Activated T-helper 2 cell treated with anti-CD3 and anti-CD28 coated beads, Interferon-gamma antibody, Interleukin-2, Interleukin-4, amounts not matched to agents 10 μg/mL and 5 μg/mL and 100 μg/mL, durations not matched to agents 14 hours and 24 hours and 36 hours (primary cell): ENCODE results near the gene WDFY1. TPM values are rescaled to one million over a fixed set of nuclear protein-coding genes. Genes with fewer than 3 reads are reported as not detected.
"Not testable (repeated sequence)": the region's sequence is repeated elsewhere in the genome, so short reads cannot be mapped to it uniquely, and the experiment has no call there.

ENCODE experiments used
- DNase-seq: peaks from one replicate; pipeline ENCODE4 v3.0.0; 2021; ENCODE audit warnings: low spot score
- H3K27ac Mint-ChIP-seq: one replicate; pipeline ENCODE4 v1.8.0; 2021; ENCODE audit warnings: mixed read lengths
- H3K27me3 Mint-ChIP-seq: one replicate; pipeline ENCODE4 v1.8.0; 2021; ENCODE audit warnings: low read depth, mixed read lengths
- H3K36me3 Mint-ChIP-seq: one replicate; pipeline ENCODE4 v1.8.0; 2021; ENCODE audit warnings: low read depth, mixed read lengths
- H3K4me1 Mint-ChIP-seq: one replicate; pipeline ENCODE4 v1.8.0; 2021; ENCODE audit warnings: low read depth, mixed read lengths
- H3K4me3 Mint-ChIP-seq: one replicate; pipeline ENCODE4 v1.8.0; 2021; ENCODE audit warnings: low read depth, mild to moderate bottlenecking, moderate library complexity, mixed read lengths
- H3K9me3 Mint-ChIP-seq: one replicate; pipeline ENCODE4 v1.8.0; 2021; ENCODE audit warnings: mixed read lengths
- intact Hi-C: fragments of 100-400 bp; cut with micrococcal nuclease; formaldehyde crosslinking; loops from one replicate; pipeline ENCODE4 v1.15.1; 2023
- total RNA-seq: library from RNA; stranded (reverse); gene quantifications from 2 replicates; pipeline ENCODE4 v1.2.3, GENCODE V29; 2022

Gene WDFY1
- total RNA-seq, 1 donor from 2014 or later: 22.2 TPM

DNA sequence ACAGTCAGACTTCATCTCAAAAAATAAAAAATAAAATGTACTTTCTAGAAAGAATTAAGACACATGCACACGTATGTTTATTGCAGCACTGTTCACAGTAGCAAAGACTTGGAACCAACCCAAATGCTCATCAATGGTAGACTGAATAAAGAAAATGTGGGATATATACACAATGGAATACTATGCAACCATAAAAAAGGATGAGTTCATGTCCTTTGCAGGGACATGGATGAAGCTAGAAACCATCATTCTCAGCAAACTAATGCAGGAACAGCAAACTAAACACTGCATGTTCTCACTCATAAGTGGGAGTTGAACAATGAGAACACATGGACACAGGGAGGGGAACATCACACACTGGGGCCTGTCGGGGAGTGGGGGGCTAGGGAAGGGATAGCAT is 72.4 kb downstream of the WDFY1 start:
- H3K4me1 Mint-ChIP-seq, H3K27me3 Mint-ChIP-seq, intact Hi-C loops, H3K27ac Mint-ChIP-seq, H3K4me3 Mint-ChIP-seq, DNase-seq, H3K9me3 Mint-ChIP-seq: not testable (repeated sequence)
- H3K36me3 Mint-ChIP-seq: peaks cover 37% of the 10 kb centered on the region

DNA sequence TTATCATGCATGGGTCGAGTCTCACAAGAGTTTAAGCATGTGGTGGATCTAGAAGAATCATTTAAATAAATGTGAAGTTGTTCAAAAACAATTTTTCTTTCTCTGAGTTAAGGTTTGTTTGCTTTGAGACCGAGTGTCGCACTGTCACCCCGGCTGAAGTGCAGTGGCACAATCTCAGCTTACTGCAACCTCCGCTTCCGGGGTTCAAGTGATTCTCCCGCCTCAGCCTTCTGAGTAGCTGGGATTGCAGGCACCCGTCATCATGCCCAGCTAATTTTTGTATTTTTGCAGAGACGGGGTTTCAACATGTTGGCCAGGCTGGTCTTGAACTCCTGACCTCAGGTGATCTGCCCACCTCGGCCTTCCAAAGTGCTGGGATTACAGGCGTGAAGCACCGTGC is 73.5 kb downstream of the WDFY1 start:
- H3K27me3 Mint-ChIP-seq, H3K9me3 Mint-ChIP-seq, H3K27ac Mint-ChIP-seq, H3K4me3 Mint-ChIP-seq, intact Hi-C loops, DNase-seq, H3K4me1 Mint-ChIP-seq: not testable (repeated sequence)
- H3K36me3 Mint-ChIP-seq: peaks cover 29% of the 10 kb centered on the region

DNA sequence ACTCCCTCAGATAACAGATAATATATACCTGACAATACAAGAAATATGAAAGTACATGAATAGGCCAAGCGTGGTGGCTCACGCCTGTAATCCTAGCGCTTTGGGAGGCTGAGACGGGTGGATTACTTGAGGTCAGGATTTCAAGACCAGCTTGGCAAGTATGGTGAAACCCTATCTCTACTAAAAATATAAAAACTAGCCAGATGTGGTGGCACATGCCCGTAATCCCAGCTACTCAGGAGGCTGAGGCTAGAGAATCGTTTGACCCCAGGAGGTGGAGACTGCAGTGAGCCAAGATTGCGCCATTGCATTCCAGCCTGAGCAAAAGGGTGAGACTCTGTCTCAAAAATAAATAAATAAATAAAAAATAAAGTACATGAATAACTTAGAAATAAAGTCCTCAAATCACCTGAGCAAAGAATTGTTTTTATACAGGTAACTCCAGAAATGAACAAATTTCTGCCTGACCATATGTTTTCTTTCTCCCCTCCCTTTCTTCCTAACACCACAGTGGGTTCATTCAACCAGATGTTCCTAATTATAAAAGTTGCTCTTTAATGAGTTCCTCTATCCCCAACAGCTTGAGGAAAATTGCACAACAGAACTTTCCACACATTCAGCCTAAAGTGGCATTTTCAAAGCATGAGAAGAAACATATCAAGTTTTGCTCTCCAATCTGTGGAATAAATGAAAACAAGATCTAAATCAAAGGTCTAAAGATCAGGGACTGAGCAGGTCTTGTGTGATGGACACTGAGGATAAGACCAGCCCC is 74.1 kb downstream of the WDFY1 start:
- Mint-ChIP-seq H3K4me1 (peaks cover 10% of the 10 kb centered on the region), H3K9me3 (no peaks in the 10 kb centered on the region), H3K27me3 (no peaks in the 10 kb centered on the region), H3K4me3 (no peak overlapping the region), H3K27ac (no peak overlapping the region), H3K36me3 (peaks cover 29% of the 10 kb centered on the region)
- intact Hi-C loops: no loop called here
- no peak for DNase-seq

DNA sequence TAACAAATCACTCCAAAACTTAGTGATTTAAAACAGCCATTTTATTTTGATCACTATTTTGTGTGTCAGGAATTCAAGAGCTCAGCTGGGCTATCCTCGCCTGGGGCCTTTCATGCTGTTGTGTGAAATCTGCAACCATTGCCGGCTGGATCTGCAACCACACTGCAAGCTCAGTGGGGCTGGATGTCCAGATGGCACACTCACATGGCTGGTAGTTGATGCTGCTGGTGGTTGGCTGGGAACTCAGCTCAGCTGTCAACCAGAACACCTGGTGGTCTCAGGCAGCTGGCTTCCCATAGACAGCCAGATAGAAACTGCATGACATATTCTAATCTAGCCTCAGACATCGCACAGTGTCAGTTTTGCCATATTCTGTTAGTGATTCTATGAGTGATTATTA is 77.1 kb downstream of the WDFY1 start:
- Mint-ChIP-seq H3K9me3 (no peaks in the 10 kb centered on the region), H3K4me3 (no peak overlapping the region), H3K27ac (no peak overlapping the region), H3K4me1 (peaks cover 24% of the 10 kb centered on the region), H3K36me3 (peaks cover 20% of the 10 kb centered on the region), H3K27me3 (no peaks in the 10 kb centered on the region)
- no peak for DNase-seq
- intact Hi-C loops: loop anchor here (10.0 kb wide), 1 partner anchor 143 kb away; no protein-coding TSS in a partner anchor

DNA sequence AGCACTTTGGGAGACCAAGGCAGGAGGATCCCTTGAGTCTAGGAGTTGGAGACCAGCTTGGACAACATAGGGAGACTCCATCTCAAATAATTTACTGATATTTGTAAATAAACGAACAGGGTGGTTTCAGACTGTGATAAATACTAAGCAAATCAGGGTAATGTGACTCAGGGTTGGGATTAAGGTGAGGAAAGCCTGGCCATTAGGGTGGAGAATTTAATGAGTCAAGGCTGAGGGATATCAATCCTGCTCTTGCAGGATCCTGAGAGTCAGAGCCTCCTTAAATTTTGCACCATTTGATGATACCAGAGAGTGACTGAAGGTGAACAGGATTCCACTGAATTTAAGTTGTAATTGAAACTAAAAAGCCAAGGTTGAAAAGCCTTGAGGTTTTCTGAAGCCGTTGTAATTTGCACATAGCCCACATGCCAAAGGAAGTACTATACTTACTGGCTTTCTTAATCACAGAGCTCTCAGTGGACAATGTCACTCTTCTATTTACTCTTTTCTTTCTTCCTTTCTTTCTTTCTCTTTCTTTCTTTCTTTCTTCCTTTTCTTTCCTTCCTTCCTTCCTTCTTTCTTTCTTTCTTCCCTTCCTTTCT is 79.1 kb downstream of the WDFY1 start:
- Mint-ChIP-seq H3K4me3 (no peak overlapping the region), H3K27me3 (no peaks in the 10 kb centered on the region), H3K4me1 (peaks cover 26% of the 10 kb centered on the region), H3K9me3 (no peaks in the 10 kb centered on the region), H3K36me3 (peaks cover 12% of the 10 kb centered on the region), H3K27ac (peak overlapping the region; percentile 73)
- DNase-seq: no peak
- intact Hi-C loops: loop anchor here (2.0 to 10.0 kb wide), 2 partner anchors 31 to 141 kb away; no protein-coding TSS in a partner anchor

DNA sequence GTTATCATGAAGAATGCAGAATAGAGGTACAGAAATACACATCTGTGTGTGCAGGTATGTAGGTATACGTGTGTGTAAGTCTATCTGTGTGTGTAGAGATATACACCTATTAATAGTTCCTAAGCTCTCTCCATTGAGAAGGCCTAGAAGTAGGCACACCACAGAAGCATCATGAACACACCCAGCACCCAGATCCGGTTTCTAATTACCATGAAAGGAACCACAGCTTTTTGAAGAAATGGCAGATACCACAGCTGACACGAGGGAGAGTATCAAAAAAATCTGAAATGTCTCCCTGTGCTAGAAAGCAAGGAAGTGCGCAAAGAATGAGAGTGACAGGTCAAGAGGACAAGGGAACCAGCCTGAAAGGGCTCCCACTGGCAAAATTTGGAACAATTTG is 80.0 kb downstream of the WDFY1 start:
- peak; percentile 23 for DNase-seq
- peak overlapping the region; percentile 2 for H3K4me3 Mint-ChIP-seq
- H3K4me1 Mint-ChIP-seq: peaks cover 26% of the 10 kb centered on the region
- peaks cover 8% of the 10 kb centered on the region for H3K36me3 Mint-ChIP-seq
- no peaks in the 10 kb centered on the region for H3K9me3 Mint-ChIP-seq
- intact Hi-C loops: loop anchor here (10.0 kb wide), 1 partner anchor 140 kb away; no protein-coding TSS in a partner anchor
- H3K27ac Mint-ChIP-seq: peak overlapping the region; percentile 66
- no peaks in the 10 kb centered on the region for H3K27me3 Mint-ChIP-seq

DNA sequence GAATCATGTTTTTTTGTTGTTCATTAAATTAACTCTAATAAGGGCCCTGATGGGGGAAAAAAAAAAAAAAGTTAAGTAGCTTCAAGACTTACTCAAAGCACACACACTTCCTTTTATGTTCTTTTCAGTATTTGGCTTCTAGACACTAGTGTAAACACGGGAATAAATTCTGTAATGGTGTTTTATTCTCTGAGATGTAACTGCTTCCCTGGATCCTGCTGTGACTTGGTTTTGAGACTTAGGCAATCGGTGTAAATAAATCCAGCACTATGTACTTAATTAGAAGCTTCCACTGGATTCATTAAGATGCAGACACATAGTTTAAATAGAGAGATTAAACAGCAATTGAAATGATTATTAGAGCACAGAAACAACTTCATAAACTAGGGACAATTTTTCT is 81.6 kb downstream of the WDFY1 start:
- Mint-ChIP-seq H3K4me1 (peaks cover 26% of the 10 kb centered on the region), H3K36me3 (peaks cover 4% of the 10 kb centered on the region), H3K9me3 (no peaks in the 10 kb centered on the region), H3K27me3 (no peaks in the 10 kb centered on the region), H3K4me3 (no peak overlapping the region), H3K27ac (no peak overlapping the region)
- DNase-seq: no peak
- intact Hi-C loops: loop anchor here (10.0 kb wide), 1 partner anchor 139 kb away; no protein-coding TSS in a partner anchor

DNA sequence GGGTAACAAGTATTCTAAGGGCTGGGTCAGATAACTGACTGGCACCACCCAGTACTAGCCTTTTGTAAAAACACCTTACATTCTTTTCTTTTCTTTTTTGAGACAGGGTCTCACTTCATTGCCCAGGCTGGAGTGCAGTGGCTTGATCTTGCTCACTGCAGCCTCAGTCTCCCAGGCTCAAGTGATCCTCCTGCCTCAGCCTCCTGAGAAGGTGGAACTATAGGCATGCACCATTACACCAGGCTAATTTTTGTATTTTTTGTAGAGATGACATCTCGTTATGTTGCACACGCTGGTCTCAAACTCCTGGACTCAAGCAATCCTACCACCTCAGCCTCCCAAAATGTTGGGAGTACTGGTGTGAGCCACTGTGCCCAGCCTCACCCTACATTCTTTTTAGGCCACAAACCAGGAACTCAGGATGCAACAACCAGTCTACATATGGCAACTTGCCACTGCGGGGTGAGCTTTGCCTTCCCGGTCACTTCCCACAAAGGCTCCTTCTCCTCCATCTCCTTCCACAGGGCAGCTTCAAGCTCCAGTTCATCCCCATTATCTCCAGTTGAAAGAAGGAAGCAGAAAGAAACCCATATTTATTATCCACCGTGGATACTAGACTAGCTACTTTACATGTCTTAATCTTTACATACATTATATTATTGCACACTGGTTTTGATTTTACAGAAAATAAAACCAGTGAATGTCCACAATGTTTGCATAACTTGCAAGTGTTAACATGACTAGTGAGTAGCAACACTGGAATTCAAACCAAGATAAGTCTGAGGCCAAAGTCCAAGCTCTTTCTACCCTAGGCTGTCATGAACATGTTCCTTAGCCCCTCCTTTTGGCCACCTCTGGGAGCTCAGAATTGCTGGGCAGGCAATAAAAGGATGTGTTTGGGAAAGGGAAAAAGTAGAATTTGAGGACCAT is 84.1 kb downstream of the WDFY1 start:
- Mint-ChIP-seq H3K36me3 (peaks cover 4% of the 10 kb centered on the region), H3K9me3 (no peaks in the 10 kb centered on the region), H3K27ac (no peak overlapping the region), H3K4me3 (no peak overlapping the region), H3K27me3 (no peaks in the 10 kb centered on the region), H3K4me1 (peaks cover 20% of the 10 kb centered on the region)
- intact Hi-C loops: loop anchor here (10.0 kb wide), 1 partner anchor 136 kb away; no protein-coding TSS in a partner anchor
- DNase-seq: no peak

DNA sequence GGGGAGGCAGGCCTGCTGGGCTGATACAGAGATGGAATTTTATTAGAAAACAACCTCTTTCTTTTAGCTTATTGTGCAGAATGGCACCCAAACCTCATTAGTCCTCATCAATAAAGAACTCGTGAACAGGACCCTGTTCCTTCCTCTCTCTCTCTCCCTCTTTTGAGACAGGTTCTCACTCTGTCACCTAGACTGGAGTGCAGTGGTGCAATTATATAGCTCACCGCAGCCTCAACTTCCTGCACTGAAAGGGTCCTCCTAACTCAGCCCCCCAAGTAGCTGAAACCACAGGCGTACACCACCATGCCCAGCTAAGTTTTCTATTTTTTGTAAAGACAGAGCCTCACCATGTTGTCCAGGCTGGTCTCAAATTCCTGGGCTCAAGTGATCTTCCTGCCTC is 86.1 kb downstream of the WDFY1 start:
- Mint-ChIP-seq H3K27ac (no peak overlapping the region), H3K4me3 (no peak overlapping the region), H3K36me3 (no peaks in the 10 kb centered on the region)

DNA sequence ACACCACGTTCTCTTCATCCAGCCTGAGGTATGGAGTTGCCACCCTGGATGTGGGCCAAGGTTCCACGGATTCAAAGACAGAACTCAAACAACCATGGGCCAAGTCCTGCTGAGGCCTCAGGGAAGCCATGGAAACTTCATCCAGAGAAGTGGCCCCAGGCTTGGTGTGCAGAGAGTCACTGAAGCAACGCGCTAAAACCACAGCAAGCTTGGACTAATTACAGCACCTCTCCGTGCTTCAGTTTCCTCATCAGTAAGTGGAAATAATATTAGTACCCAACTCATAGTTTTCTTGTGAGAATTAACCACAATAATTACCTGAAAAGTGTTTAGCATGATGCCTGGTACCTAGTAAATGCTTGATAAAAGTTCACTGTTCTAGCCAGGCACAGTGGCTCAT is 88.6 kb downstream of the WDFY1 start:
- no peak for DNase-seq
- Mint-ChIP-seq H3K4me3 (no peak overlapping the region), H3K27ac (no peak overlapping the region), H3K36me3 (peaks cover 18% of the 10 kb centered on the region), H3K4me1 (peaks cover 14% of the 10 kb centered on the region), H3K27me3 (no peaks in the 10 kb centered on the region), H3K9me3 (no peaks in the 10 kb centered on the region)
- intact Hi-C loops: no loop called here

More for the DNA sequence above, 86.1 kb downstream of the WDFY1 start:
- no peaks in the 10 kb centered on the region for H3K9me3 Mint-ChIP-seq
- no peaks in the 10 kb centered on the region for H3K27me3 Mint-ChIP-seq
- peaks cover 11% of the 10 kb centered on the region for H3K4me1 Mint-ChIP-seq
- intact Hi-C loops: no loop called here
- DNase-seq: no peak

DNA sequence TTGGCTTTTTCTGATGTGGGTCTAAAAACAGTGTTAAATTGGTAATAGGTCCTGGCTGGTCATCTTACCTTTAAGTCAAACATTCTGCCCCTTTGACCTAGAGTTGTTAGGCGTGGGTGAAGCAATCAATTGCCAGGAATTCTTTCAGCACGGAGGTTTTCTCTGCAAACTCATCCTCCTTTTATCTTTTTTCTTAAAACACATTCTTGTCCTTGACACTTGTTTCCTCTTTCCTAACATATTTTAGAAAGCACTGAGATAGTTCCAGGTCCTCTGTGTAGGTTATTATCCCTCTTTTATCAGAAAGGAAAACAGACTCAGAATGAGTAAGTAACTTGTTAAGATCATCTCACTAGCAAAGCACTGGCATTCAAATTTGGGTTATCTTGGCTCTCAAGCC is 89.1 kb downstream of the WDFY1 start:
- H3K27me3 Mint-ChIP-seq: no peaks in the 10 kb centered on the region
- no peak overlapping the region for H3K4me3 Mint-ChIP-seq
- H3K36me3 Mint-ChIP-seq: peaks cover 24% of the 10 kb centered on the region
- peaks cover 18% of the 10 kb centered on the region for H3K4me1 Mint-ChIP-seq
- intact Hi-C loops: no loop called here
- H3K27ac Mint-ChIP-seq: no peak overlapping the region
- no peak for DNase-seq
- H3K9me3 Mint-ChIP-seq: peaks cover 4% of the 10 kb centered on the region

DNA sequence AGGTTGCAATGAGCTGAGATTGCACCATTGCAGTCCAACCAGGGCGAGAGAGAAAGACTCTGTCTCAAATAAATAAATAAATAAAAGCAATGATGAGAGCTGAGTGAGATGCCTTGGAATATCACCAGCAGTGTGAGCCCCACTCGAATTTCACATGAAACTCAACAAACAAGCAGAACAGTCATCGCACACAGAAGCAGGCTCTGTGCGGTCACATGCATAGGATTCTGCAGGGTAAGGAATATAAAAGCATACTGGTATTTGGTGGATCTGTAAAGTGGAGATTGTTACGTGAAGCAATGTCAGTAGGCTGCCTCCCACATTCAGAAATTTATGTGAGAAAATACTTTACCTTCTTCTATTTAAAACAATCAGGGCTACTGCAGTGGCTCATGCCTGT is 89.7 kb downstream of the WDFY1 start:
- H3K4me1 Mint-ChIP-seq: peaks cover 23% of the 10 kb centered on the region
- no peak overlapping the region for H3K27ac Mint-ChIP-seq
- peaks cover 30% of the 10 kb centered on the region for H3K36me3 Mint-ChIP-seq
- intact Hi-C loops: no loop called here
- no peaks in the 10 kb centered on the region for H3K27me3 Mint-ChIP-seq
- peaks cover 10% of the 10 kb centered on the region for H3K9me3 Mint-ChIP-seq
- no peak for DNase-seq
- no peak overlapping the region for H3K4me3 Mint-ChIP-seq
